IMR-90 (cell line): ENCODE data around the gene C2CD4D. TPM values are rescaled to one million over a fixed set of nuclear protein-coding genes. Genes with fewer than 3 reads are reported as not detected.

Experiments
- ATAC-seq: fragments of 200-7000 bp; cut with Tn5 transposase; 2 replicates; pipeline ENCODE4 v1.9.1; 2020; ENCODE audit warnings: low read depth, mild to moderate bottlenecking, moderate library complexity
- BruUV-seq: library from RNA; stranded (reverse); fragments of 400-500 nt; replicated peaks from 2 replicates; lab custom pipeline; 2021; lab: Mats Ljungman, UMichigan
- CTCF ChIA-PET: fragments of 300-600 bp; formaldehyde crosslinking; extraction: SDS; loops from one replicate; lab custom pipeline; 2021; ENCODE audit warnings: antibody characterized with exemption; lab: Yijun Ruan, JAX
- POLR2A ChIA-PET: fragments of 300-600 bp; sonication (Branson Sonifier 250); formaldehyde crosslinking; loops from one replicate; lab custom pipeline; 2022; ENCODE audit warnings: antibody characterized with exemption; ENCODE audit not compliant: unreplicated experiment; lab: Charles Lee
- DNase-seq: peaks from one replicate; pipeline ENCODE4 v3.0.0; 2013
- H2AFZ ChIP-seq: replicated peaks from 2 replicates; pipeline ENCODE3; 2013; ENCODE audit warnings: low read length, mild to moderate bottlenecking; ENCODE audit not compliant: poor library complexity
- H2AK5ac ChIP-seq: 2 replicates; pipeline ENCODE4 v1.6.1; 2013; ENCODE audit warnings: low read depth, low read length, inconsistent platforms
- H2AK9ac ChIP-seq: replicated peaks from 2 replicates; pipeline ENCODE3; 2013; ENCODE audit warnings: mild to moderate bottlenecking, low read depth, low read length, moderate library complexity; ENCODE audit not compliant: poor library complexity
- H2BK120ac ChIP-seq: 2 replicates; pipeline ENCODE4 v1.6.1; 2013; ENCODE audit warnings: low read depth, low read length, inconsistent platforms
- H2BK15ac ChIP-seq: 3 replicates; pipeline ENCODE4 v1.6.1; 2013; ENCODE audit warnings: low read depth, low read length, inconsistent platforms
- H2BK20ac ChIP-seq: 2 replicates; pipeline ENCODE4 v1.6.1; 2013; ENCODE audit warnings: low read depth, mild to moderate bottlenecking, inconsistent platforms, low read length, moderate library complexity
- H2BK5ac ChIP-seq: 2 replicates; pipeline ENCODE4 v1.6.1; 2013; ENCODE audit warnings: mild to moderate bottlenecking, low read depth, low read length, inconsistent platforms; ENCODE audit not compliant: poor library complexity, severe bottlenecking
- H3K14ac ChIP-seq: replicated peaks from 2 replicates; pipeline ENCODE4 v1.6.1; 2013; ENCODE audit warnings: low read depth, low read length, inconsistent platforms
- H3K18ac ChIP-seq: 2 replicates; pipeline ENCODE4 v1.6.1; 2013; ENCODE audit warnings: low read depth, low read length, control low read depth
- H3K23ac ChIP-seq: 2 replicates; pipeline ENCODE4 v1.6.1; 2013; ENCODE audit warnings: low read depth, low read length, inconsistent platforms
- H3K27ac ChIP-seq: 2 replicates; pipeline ENCODE4 v1.5.1; 2013; ENCODE audit warnings: mild to moderate bottlenecking, control low read depth, low read length; ENCODE audit not compliant: insufficient read depth
- H3K27me3 ChIP-seq: 2 replicates; pipeline ENCODE4 v1.6.1; 2013; ENCODE audit warnings: low read length; ENCODE audit not compliant: control insufficient read depth, insufficient read depth
- H3K36me3 ChIP-seq: 2 replicates; pipeline ENCODE4 v1.6.1; 2013; ENCODE audit warnings: low read length, mixed read lengths; ENCODE audit not compliant: control insufficient read depth, insufficient read depth
- H3K4ac ChIP-seq: 2 replicates; pipeline ENCODE4 v1.6.1; 2013; ENCODE audit warnings: low read depth, low read length, inconsistent platforms
- H3K4me1 ChIP-seq: 2 replicates; pipeline ENCODE4 v1.6.1; 2013; ENCODE audit warnings: low read length, mixed read lengths; ENCODE audit not compliant: control insufficient read depth, insufficient read depth
- H3K4me2 ChIP-seq: 2 replicates; pipeline ENCODE4 v1.6.1; 2013; ENCODE audit warnings: low read depth, mild to moderate bottlenecking, control low read depth, low read length, moderate library complexity
- H3K4me3 ChIP-seq: 2 replicates; pipeline ENCODE4 v1.5.1; 2013; ENCODE audit warnings: low read depth, mild to moderate bottlenecking, control low read depth, low read length, moderate library complexity; ENCODE audit not compliant: insufficient read depth
- H3K56ac ChIP-seq: 2 replicates; pipeline ENCODE4 v1.6.1; 2013; ENCODE audit warnings: low read length, inconsistent platforms; ENCODE audit not compliant: insufficient read depth; ENCODE audit errors: extremely low read depth
- H3K79me1 ChIP-seq, 2 experiments: 2 replicates each; pipeline ENCODE4 v1.6.1; 2013; ENCODE audit warnings: low read length in 2 of 2, inconsistent platforms in 1 of 2, low read depth in 1 of 2
- H3K9ac ChIP-seq: 2 replicates; pipeline ENCODE4 v1.6.1; 2013; ENCODE audit warnings: low read depth, low read length, control low read depth
- H3K9me1 ChIP-seq: 2 replicates; pipeline ENCODE4 v1.6.1; 2013; ENCODE audit warnings: low read length, inconsistent platforms; ENCODE audit not compliant: insufficient read depth
- H3K9me3 ChIP-seq: 2 replicates; pipeline ENCODE4 v1.6.1; 2013; ENCODE audit warnings: low read length; ENCODE audit not compliant: control insufficient read depth, insufficient read depth
- H4K20me1 ChIP-seq: 2 replicates; pipeline ENCODE4 v1.6.1; 2013; ENCODE audit warnings: low read length, inconsistent platforms; ENCODE audit not compliant: insufficient read depth
- H4K5ac ChIP-seq: 2 replicates; pipeline ENCODE4 v1.6.1; 2013; ENCODE audit warnings: mild to moderate bottlenecking, low read depth, low read length, control low read depth
- H4K8ac ChIP-seq, 2 experiments: 2 replicates each; pipeline ENCODE4 v1.6.1; 2013; ENCODE audit warnings: low read depth in 2 of 2, low read length in 2 of 2, control low read depth in 1 of 2, inconsistent platforms in 1 of 2
- H4K91ac ChIP-seq: 2 replicates; pipeline ENCODE4 v1.6.1; 2013; ENCODE audit warnings: low read depth, low read length, inconsistent platforms; ENCODE audit not compliant: insufficient read depth
- BHLHE40 ChIP-seq: fragments of 150-350 bp; IDR thresholded peaks from 2 replicates; pipeline ENCODE4 v1.6.1; 2016; ENCODE audit warnings: mild to moderate bottlenecking, low read depth, low read length
- CEBPB ChIP-seq: IDR thresholded peaks from 2 replicates; pipeline ENCODE4 v1.6.1; 2012; ENCODE audit warnings: low read depth, low read length, improper control_type of control experiment
- CHD1 ChIP-seq: IDR thresholded peaks from 2 replicates; pipeline ENCODE4 v1.6.1; 2012; ENCODE audit warnings: low read depth, low read length, improper control_type of control experiment
- CTCF ChIP-seq: conservative IDR thresholded peaks from 2 replicates; pipeline ENCODE4 v1.5.1; 2012; ENCODE audit warnings: mild to moderate bottlenecking, low read depth, low read length, improper control_type of control experiment
- FOS ChIP-seq: fragments of 150-350 bp; IDR thresholded peaks from 2 replicates; pipeline ENCODE4 v1.6.1; 2016; ENCODE audit warnings: low read depth, low read length
- MAFK ChIP-seq: IDR thresholded peaks from 2 replicates; pipeline ENCODE4 v1.6.1; 2012; ENCODE audit warnings: low read depth, low read length, improper control_type of control experiment
- MAZ ChIP-seq: IDR thresholded peaks from 2 replicates; pipeline ENCODE4 v1.6.1; 2012; ENCODE audit warnings: low read depth, mild to moderate bottlenecking, low read length, improper control_type of control experiment, moderate library complexity, borderline replicate concordance
- MXI1 ChIP-seq: IDR thresholded peaks from 2 replicates; pipeline ENCODE4 v1.6.1; 2012; ENCODE audit warnings: low read depth, mild to moderate bottlenecking, low read length, moderate library complexity, borderline replicate concordance
- NFE2L2 ChIP-seq: fragments of 150-350 bp; IDR thresholded peaks from 2 replicates; pipeline ENCODE4 v1.6.1; 2016; ENCODE audit warnings: low read depth, mild to moderate bottlenecking, low read length
- POLR2A ChIP-seq: IDR thresholded peaks from 2 replicates; pipeline ENCODE4 v1.6.1; 2012; ENCODE audit warnings: mild to moderate bottlenecking, low read depth, low read length
- RAD21 ChIP-seq: IDR thresholded peaks from 2 replicates; pipeline ENCODE4 v1.6.1; 2012; ENCODE audit warnings: low read length, improper control_type of control experiment
- RCOR1 ChIP-seq: IDR thresholded peaks from 2 replicates; pipeline ENCODE4 v1.6.1; 2012; ENCODE audit warnings: mild to moderate bottlenecking, low read length, improper control_type of control experiment; ENCODE audit not compliant: insufficient replicate concordance
- RFX5 ChIP-seq: IDR thresholded peaks from 2 replicates; pipeline ENCODE4 v1.8.0; 2012; ENCODE audit warnings: low read depth, mild to moderate bottlenecking, low read length, moderate library complexity
- SMC3 ChIP-seq: fragments of 150-350 bp; IDR thresholded peaks from 2 replicates; pipeline ENCODE4 v1.6.1; 2016; ENCODE audit warnings: low read depth, mild to moderate bottlenecking, antibody characterized with exemption, low read length, moderate library complexity
- USF2 ChIP-seq: fragments of 150-350 bp; IDR thresholded peaks from 2 replicates; pipeline ENCODE4 v1.6.1; 2017; ENCODE audit warnings: mild to moderate bottlenecking, antibody characterized with exemption, low read length, low read depth
- WGBS, 2 experiments: methylation state at CpG; one replicate each; pipeline versions ENCODE4 v1.1.5 to v1.1.7; 2013; ENCODE audit warnings: missing lambda C conversion rate in 2 of 2; ENCODE audit not compliant: insufficient read length in 1 of 2; ENCODE audit errors: extremely low coverage in 2 of 2; 5-methylcytosine and 5-hydroxymethylcytosine counted together
- dilution Hi-C: fragments of 300-500 bp; cut with HindIII; formaldehyde crosslinking; loops from one replicate; pipeline ENCODE4 v1.14.3; 2018; ENCODE audit warnings: low sequenced_read_pairs; ENCODE audit not compliant: unreplicated experiment
- in situ Hi-C: fragments of 300-500 bp; cut with MboI; formaldehyde crosslinking; loops from 3 replicates; pipeline ENCODE4 v1.14.3; 2019; ENCODE audit warnings: low sequenced_read_pairs, inconsistent platforms, mixed read lengths
- intact Hi-C: fragments of 100-400 bp; cut with micrococcal nuclease; formaldehyde crosslinking; loops from 2 replicates; pipeline ENCODE4 v1.10.0; 2022
- polyA plus RNA-seq, 3 experiments: library from polyadenylated mRNA; depleted of rRNA; stranded (reverse); fragments of >200 nt; gene quantifications; 2 replicates each; pipeline ENCODE4 v1.2.3, GENCODE V29; 2012; ENCODE audit warnings: low replicate concordance in 1 of 3
- total RNA-seq: library from RNA; depleted of rRNA; stranded (reverse); fragments of >200 nt; gene quantifications from 2 replicates; pipeline ENCODE4 v1.2.3, GENCODE V29; 2012
- TF ChIP-seq, protein P1 (sequence below): fragments of 150-350 bp; IDR thresholded peaks from 2 replicates; pipeline ENCODE4 v1.6.1; 2016; ENCODE audit warnings: low read depth, mild to moderate bottlenecking, low read length, moderate library complexity, borderline replicate concordance

The C2CD4D gene
- total and polyA plus RNA-seq, 2 of the 4 experiments (the other 2 are of a cell fraction), result not detected

- no peaks in the 10 kb centered on the region for H3K4me1 ChIP-seq
- no peak overlapping the region for H2BK120ac ChIP-seq
- H3K27ac ChIP-seq, result no peak overlapping the region
- H4K5ac ChIP-seq, result no peak overlapping the region
- no peak overlapping the region for H3K14ac ChIP-seq
- H2AFZ ChIP-seq, result no peak overlapping the region
- DNase-seq (no peak), ATAC-seq (no peak)
- no TSS peak for BruUV-seq
- H3K9me1 ChIP-seq, result no peaks in the 10 kb centered on the region; the same call in 1 of the 2 replicates
- in situ Hi-C loops, result no loop called here
- ChIA-PET POLR2A (no interaction called here), CTCF (no interaction called here)
- H3K9me3 ChIP-seq, result no peaks in the 10 kb centered on the region
- H3K18ac ChIP-seq, result no peak overlapping the region
- no peak overlapping the region for H4K8ac ChIP-seq
- H3K27me3 ChIP-seq, result peaks cover 42% of the 10 kb centered on the region
- H2BK5ac ChIP-seq, result no peak overlapping the region
- no peak overlapping the region for H4K91ac ChIP-seq
- H3K56ac ChIP-seq, result no peak overlapping the region
- 45% methylated on average over 4 of the region's 8 CpGs; no CpG with 5 or more reads in 1 of the 2 experiments for WGBS, 2 experiments
- no peaks in the 10 kb centered on the region for H3K36me3 ChIP-seq
- no peak overlapping the region for H3K4me3 ChIP-seq
- TF ChIP-seq MAFK (no peak), SMC3 (no peak), CEBPB (no peak), RFX5 (no peak), CTCF (no peak), FOS (no peak), MXI1 (no peak), RCOR1 (no peak), POLR2A (no peak), MAZ (no peak), BHLHE40 (no peak), USF2 (no peak), RAD21 (no peak), CHD1 (no peak), NFE2L2 (no peak)
- TF ChIP-seq, protein P1, sequence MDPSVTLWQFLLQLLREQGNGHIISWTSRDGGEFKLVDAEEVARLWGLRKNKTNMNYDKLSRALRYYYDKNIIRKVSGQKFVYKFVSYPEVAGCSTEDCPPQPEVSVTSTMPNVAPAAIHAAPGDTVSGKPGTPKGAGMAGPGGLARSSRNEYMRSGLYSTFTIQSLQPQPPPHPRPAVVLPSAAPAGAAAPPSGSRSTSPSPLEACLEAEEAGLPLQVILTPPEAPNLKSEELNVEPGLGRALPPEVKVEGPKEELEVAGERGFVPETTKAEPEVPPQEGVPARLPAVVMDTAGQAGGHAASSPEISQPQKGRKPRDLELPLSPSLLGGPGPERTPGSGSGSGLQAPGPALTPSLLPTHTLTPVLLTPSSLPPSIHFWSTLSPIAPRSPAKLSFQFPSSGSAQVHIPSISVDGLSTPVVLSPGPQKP, result no peak
- H3K23ac ChIP-seq, result no peak overlapping the region
- H3K79me1 ChIP-seq, result no peaks in the 10 kb centered on the region
- H3K4ac ChIP-seq, result no peak overlapping the region
- no peak overlapping the region for H2BK20ac ChIP-seq
- H3K9ac ChIP-seq, result no peak overlapping the region
- H2AK9ac ChIP-seq, result no peak overlapping the region
- no peaks in the 10 kb centered on the region for H4K20me1 ChIP-seq
- no peak overlapping the region for H2AK5ac ChIP-seq
- intact Hi-C loops, result no loop called here
- dilution Hi-C loops, result no loop called here
- no peak overlapping the region for H2BK15ac ChIP-seq
- no peak overlapping the region for H3K4me2 ChIP-seq
Measured at GRCh38 chr1:151851886-151852285, 12.3 kb upstream of the C2CD4D start.
